ENCODE data around the gene NT5DC3.

DNA sequence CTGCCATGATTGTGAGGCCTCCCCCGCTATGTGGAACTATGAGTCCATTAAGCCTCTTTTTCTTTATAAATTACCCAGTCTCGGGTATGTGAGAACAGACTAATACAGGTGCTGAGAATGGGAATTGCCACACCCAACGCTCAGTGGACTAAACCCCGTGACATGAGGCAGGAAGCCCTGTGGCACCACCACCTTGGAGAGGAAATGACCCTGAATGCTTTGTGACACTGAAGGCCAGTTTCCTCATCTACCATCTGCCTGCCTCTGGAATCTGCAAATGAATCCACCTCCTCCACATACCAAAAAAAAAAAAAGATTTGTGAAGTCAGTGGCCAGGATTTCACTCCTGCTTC lies 41.6 kb downstream of the NT5DC3 start:
- TF ChIP-seq, protein P1, sequence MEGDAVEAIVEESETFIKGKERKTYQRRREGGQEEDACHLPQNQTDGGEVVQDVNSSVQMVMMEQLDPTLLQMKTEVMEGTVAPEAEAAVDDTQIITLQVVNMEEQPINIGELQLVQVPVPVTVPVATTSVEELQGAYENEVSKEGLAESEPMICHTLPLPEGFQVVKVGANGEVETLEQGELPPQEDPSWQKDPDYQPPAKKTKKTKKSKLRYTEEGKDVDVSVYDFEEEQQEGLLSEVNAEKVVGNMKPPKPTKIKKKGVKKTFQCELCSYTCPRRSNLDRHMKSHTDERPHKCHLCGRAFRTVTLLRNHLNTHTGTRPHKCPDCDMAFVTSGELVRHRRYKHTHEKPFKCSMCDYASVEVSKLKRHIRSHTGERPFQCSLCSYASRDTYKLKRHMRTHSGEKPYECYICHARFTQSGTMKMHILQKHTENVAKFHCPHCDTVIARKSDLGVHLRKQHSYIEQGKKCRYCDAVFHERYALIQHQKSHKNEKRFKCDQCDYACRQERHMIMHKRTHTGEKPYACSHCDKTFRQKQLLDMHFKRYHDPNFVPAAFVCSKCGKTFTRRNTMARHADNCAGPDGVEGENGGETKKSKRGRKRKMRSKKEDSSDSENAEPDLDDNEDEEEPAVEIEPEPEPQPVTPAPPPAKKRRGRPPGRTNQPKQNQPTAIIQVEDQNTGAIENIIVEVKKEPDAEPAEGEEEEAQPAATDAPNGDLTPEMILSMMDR (IDR thresholded peaks at IDR 0.05), result no peak
- TF ChIP-seq POLR2A (IDR thresholded peaks at IDR 0.05), result no peak
- TF ChIP-seq EP300 (IDR thresholded peaks at IDR 0.05), result no peak

Measured in tibial nerve (tissue), 4 donors.